Immature natural killer cell (primary cell): ENCODE results near the gene GALNT6. TPM values are rescaled to one million over a fixed set of nuclear protein-coding genes. Genes with fewer than 3 reads are reported as not detected.
"Not testable (repeated sequence)": the region's sequence is repeated elsewhere in the genome, so short reads cannot be mapped to it uniquely, and the experiment has no call there.

ENCODE experiments used
- DNase-seq, 3 donors: peaks; one replicate each; pipeline ENCODE4 v3.0.0; 2022; ENCODE audit warnings: mixed read lengths in 1 of 3
- H3K27ac Mint-ChIP-seq, 6 donors: one replicate each; pipeline ENCODE4 v1.8.0; 2020; ENCODE audit warnings: mixed read lengths in 6 of 6, mild to moderate bottlenecking in 5 of 6, inconsistent platforms in 4 of 6, moderate library complexity in 3 of 6
- H3K27me3 Mint-ChIP-seq, 3 donors: one replicate each; pipeline ENCODE4 v1.8.0; 2020 to 2021; ENCODE audit warnings: low read depth in 3 of 3, mild to moderate bottlenecking in 3 of 3, mixed read lengths in 3 of 3, moderate library complexity in 3 of 3, inconsistent platforms in 1 of 3
- H3K36me3 Mint-ChIP-seq, 3 donors: one replicate each; pipeline ENCODE4 v1.8.0; 2020; ENCODE audit warnings: mixed read lengths in 3 of 3, inconsistent platforms in 2 of 3, mild to moderate bottlenecking in 2 of 3
- H3K4me1 Mint-ChIP-seq, 2 donors: one replicate each; pipeline ENCODE4 v1.8.0; 2020; ENCODE audit warnings: inconsistent platforms in 2 of 2, mild to moderate bottlenecking in 2 of 2, mixed read lengths in 2 of 2, moderate library complexity in 1 of 2
- H3K4me3 Mint-ChIP-seq, 5 donors: one replicate each; pipeline ENCODE4 v1.8.0; 2020; ENCODE audit warnings: mild to moderate bottlenecking in 5 of 5, mixed read lengths in 5 of 5, inconsistent platforms in 3 of 5, moderate library complexity in 3 of 5
- H3K9me3 Mint-ChIP-seq, 6 donors: one replicate each; pipeline ENCODE4 v1.8.0; 2020; ENCODE audit warnings: mild to moderate bottlenecking in 6 of 6, mixed read lengths in 6 of 6, inconsistent platforms in 4 of 6, moderate library complexity in 3 of 6
- polyA plus RNA-seq, 3 donors: library from polyadenylated mRNA; unstranded; fragments of 300-500 nt; fragmentation: Illumina TruSeq; gene quantifications; one replicate each; pipeline ENCODE4 v1.2.3, GENCODE V29; 2021

GALNT6 gene
- polyA plus RNA-seq, 3 donors from 2014 or later = 0.91 to 19.0 (median 9.8) TPM

GRCh38 chr12:51349026-51349425 is 42.2 kb downstream of the GALNT6 start:
- peaks cover 0 to 3% (median 0%) of the 10 kb centered on the region in 3 donors for H3K27me3 Mint-ChIP-seq
- H3K36me3 Mint-ChIP-seq = no peaks in the 10 kb centered on the region
- no peak overlapping the region for H3K27ac Mint-ChIP-seq
- no peak overlapping the region for H3K4me3 Mint-ChIP-seq
- no peaks in the 10 kb centered on the region for H3K4me1 Mint-ChIP-seq
- H3K9me3 Mint-ChIP-seq = no peaks in the 10 kb centered on the region
- DNase-seq = no peak

GRCh38 chr12:51348116-51348515 is 43.1 kb downstream of the GALNT6 start:
- Mint-ChIP-seq H3K27me3 (peaks cover 0 to 3% (median 0%) of the 10 kb centered on the region in 3 donors), H3K9me3 (no peaks in the 10 kb centered on the region), H3K36me3 (no peaks in the 10 kb centered on the region)

GRCh38 chr12:51346581-51346980 is 44.6 kb downstream of the GALNT6 start, which contains the start of gene CELA1:
CELA1 (minus strand) TSS chr12:51346679; CDS start chr12:51346638, 41 bp downstream.
- Mint-ChIP-seq H3K4me3 (no peak within 1 kb of the TSS), H3K36me3 (no peaks in the 10 kb centered on the region), H3K27ac (no peak within 1 kb of the TSS), H3K27me3 (peaks cover 0 to 2% (median 0%) of the 10 kb centered on the region in 3 donors), H3K9me3 (no peaks in the 10 kb centered on the region), H3K4me1 (peaks cover 1 to 2% of the 10 kb centered on the region in 2 donors)
- DNase-seq = no peak

More at GRCh38 chr12:51348116-51348515, 43.1 kb downstream of the GALNT6 start:
- H3K4me1 Mint-ChIP-seq = no peaks in the 10 kb centered on the region
- H3K4me3 Mint-ChIP-seq = no peak overlapping the region
- no peak for DNase-seq
- no peak overlapping the region for H3K27ac Mint-ChIP-seq

- no peak overlapping the region for H3K4me3 Mint-ChIP-seq
- DNase-seq = no peak
- no peaks in the 10 kb centered on the region for H3K9me3 Mint-ChIP-seq
- no peaks in the 10 kb centered on the region for H3K27me3 Mint-ChIP-seq
- H3K27ac Mint-ChIP-seq = no peak overlapping the region
- H3K4me1 Mint-ChIP-seq = peaks cover 8 to 10% of the 10 kb centered on the region in 2 donors
- no peaks in the 10 kb centered on the region for H3K36me3 Mint-ChIP-seq
Observed at GRCh38 chr12:51345681-51346080, 45.5 kb downstream of the GALNT6 start.

GRCh38 chr12:51343201-51343600 is 48.0 kb downstream of the GALNT6 start:
- no peaks in the 10 kb centered on the region for H3K9me3 Mint-ChIP-seq
- no peaks in the 10 kb centered on the region for H3K27me3 Mint-ChIP-seq
- no peaks in the 10 kb centered on the region for H3K36me3 Mint-ChIP-seq
- no peak for DNase-seq
- H3K4me1 Mint-ChIP-seq = peaks cover 8 to 10% of the 10 kb centered on the region in 2 donors
- no peak overlapping the region for H3K27ac Mint-ChIP-seq
- no peak overlapping the region for H3K4me3 Mint-ChIP-seq

- Mint-ChIP-seq H3K27me3 (no peaks in the 10 kb centered on the region), H3K9me3 (no peaks in the 10 kb centered on the region), H3K27ac (no peak overlapping the region), H3K36me3 (no peaks in the 10 kb centered on the region), H3K4me1 (peaks cover 8 to 10% of the 10 kb centered on the region in 2 donors), H3K4me3 (no peak overlapping the region)
- DNase-seq = no peak
Observed at GRCh38 chr12:51342416-51342815, 48.8 kb downstream of the GALNT6 start.

GRCh38 chr12:51341251-51342007 is 49.8 kb downstream of the GALNT6 start:
- peak overlapping the region; percentile 72 to 92 (median 84) for H3K27ac Mint-ChIP-seq
- H3K4me1 Mint-ChIP-seq = peaks cover 8 to 10% of the 10 kb centered on the region in 2 donors
- H3K4me3 Mint-ChIP-seq = peak overlapping the region; percentile 71 to 82 (median 79)
- no peaks in the 10 kb centered on the region for H3K36me3 Mint-ChIP-seq
- no peaks in the 10 kb centered on the region for H3K27me3 Mint-ChIP-seq
- DNase-seq = peak; percentile 70 to 77 (median 72)
- H3K9me3 Mint-ChIP-seq = no peaks in the 10 kb centered on the region

GRCh38 chr12:51339750-51340149 is 51.5 kb downstream of the GALNT6 start:
- Mint-ChIP-seq H3K4me1 (peaks cover 8 to 10% of the 10 kb centered on the region in 2 donors), H3K9me3 (no peaks in the 10 kb centered on the region), H3K4me3 (no peak overlapping the region), H3K36me3 (no peaks in the 10 kb centered on the region), H3K27me3 (no peaks in the 10 kb centered on the region), H3K27ac (peak overlapping the region in 1 of 6 donors; percentile 64)
- DNase-seq = no peak

- DNase-seq, H3K4me3 Mint-ChIP-seq, H3K9me3 Mint-ChIP-seq, H3K36me3 Mint-ChIP-seq, H3K27me3 Mint-ChIP-seq: not testable (repeated sequence)
- Mint-ChIP-seq H3K27ac (peak overlapping the region in 1 of 6 donors; percentile 65), H3K4me1 (peaks cover 8 to 10% of the 10 kb centered on the region in 2 donors)
Observed at GRCh38 chr12:51337336-51337735, 53.9 kb downstream of the GALNT6 start.

- no peak overlapping the region for H3K4me3 Mint-ChIP-seq
- no peak for DNase-seq
- H3K36me3 Mint-ChIP-seq = no peaks in the 10 kb centered on the region
- peaks cover 2 to 5% of the 10 kb centered on the region in 2 donors for H3K4me1 Mint-ChIP-seq
- H3K9me3 Mint-ChIP-seq = no peaks in the 10 kb centered on the region
- no peaks in the 10 kb centered on the region for H3K27me3 Mint-ChIP-seq
- no peak overlapping the region for H3K27ac Mint-ChIP-seq
Observed at GRCh38 chr12:51335931-51336330, 55.3 kb downstream of the GALNT6 start.

GRCh38 chr12:51334764-51335163 is 56.4 kb downstream of the GALNT6 start:
- Mint-ChIP-seq H3K4me1 (peaks cover 8 to 12% of the 10 kb centered on the region in 2 donors), H3K36me3 (no peaks in the 10 kb centered on the region), H3K27ac (peak overlapping the region in 1 of 6 donors; percentile 22), H3K4me3 (no peak overlapping the region), H3K9me3 (no peaks in the 10 kb centered on the region), H3K27me3 (no peaks in the 10 kb centered on the region)
- no peak for DNase-seq

GRCh38 chr12:51333536-51333935 is 57.7 kb downstream of the GALNT6 start:
- H3K9me3 Mint-ChIP-seq = no peaks in the 10 kb centered on the region
- no peak for DNase-seq
- no peaks in the 10 kb centered on the region for H3K27me3 Mint-ChIP-seq
- peaks cover 20 to 24% of the 10 kb centered on the region in 2 donors for H3K4me1 Mint-ChIP-seq
- H3K4me3 Mint-ChIP-seq = no peak overlapping the region
- H3K36me3 Mint-ChIP-seq = no peaks in the 10 kb centered on the region
- peak overlapping the region in 2 of 6 donors; percentile 21 to 68 for H3K27ac Mint-ChIP-seq

- Mint-ChIP-seq H3K36me3 (no peaks in the 10 kb centered on the region), H3K27me3 (peaks cover 0 to 1% (median 0%) of the 10 kb centered on the region in 3 donors), H3K4me3 (peak overlapping the region; percentile 53 to 82 (median 74)), H3K27ac (peak overlapping the region; percentile 83 to 100 (median 87)), H3K4me1 (peaks cover 52 to 56% of the 10 kb centered on the region in 2 donors), H3K9me3 (no peaks in the 10 kb centered on the region)
- DNase-seq = no peak
Observed at GRCh38 chr12:51330186-51330585, 61.0 kb downstream of the GALNT6 start.

GRCh38 chr12:51329742-51330141 is 61.5 kb downstream of the GALNT6 start:
- H3K9me3 Mint-ChIP-seq = no peaks in the 10 kb centered on the region
- peak overlapping the region; percentile 83 to 100 (median 87) for H3K27ac Mint-ChIP-seq
- no peak for DNase-seq
- H3K4me3 Mint-ChIP-seq = peak overlapping the region; percentile 53 to 82 (median 74)
- no peaks in the 10 kb centered on the region for H3K36me3 Mint-ChIP-seq
- peaks cover 57 to 60% of the 10 kb centered on the region in 2 donors for H3K4me1 Mint-ChIP-seq
- H3K27me3 Mint-ChIP-seq = peaks cover 2 to 3% (median 3%) of the 10 kb centered on the region in 3 donors
